ENCODE data around the gene RPL18A. TPM values are rescaled to one million over a fixed set of nuclear protein-coding genes. Genes with fewer than 3 reads are reported as not detected.

Gene RPL18A
- total and polyA plus RNA-seq, 2 of the 4 experiments (the other 2 are of a cell fraction): 1,351 to 1,735 TPM

GRCh38 chr19:17888260-17888659, 28.6 kb downstream of the RPL18A start:
- no peaks in the 10 kb centered on the region for H3K79me1 ChIP-seq (ENCODE audit: low read depth in 1 of 2, low read length in 2 of 2)
- DNase-seq (no peak), ATAC-seq (ENCODE audit: low read depth) (no peak)
- no peak overlapping the region for H2BK5ac ChIP-seq (ENCODE audit: low read depth, low read length, poor library complexity, severe bottlenecking)
- no peak overlapping the region for H3K4me3 ChIP-seq (ENCODE audit: insufficient read depth, low read depth, low read length)
- H3K27me3 ChIP-seq (ENCODE audit: control insufficient read depth, insufficient read depth, low read length): peaks cover 6% of the 10 kb centered on the region
- H2AK9ac ChIP-seq (replicated peaks; ENCODE audit: low read depth, low read length, poor library complexity): no peak overlapping the region
- no peak overlapping the region for H3K14ac ChIP-seq (replicated peaks; ENCODE audit: low read depth, low read length)
- no peaks in the 10 kb centered on the region for H3K36me3 ChIP-seq (ENCODE audit: control insufficient read depth, insufficient read depth, low read length)
- no peak overlapping the region for H4K91ac ChIP-seq (ENCODE audit: insufficient read depth, low read depth, low read length)
- H2AK5ac ChIP-seq (ENCODE audit: low read depth, low read length): no peak overlapping the region
- POLR2A ChIA-PET (ENCODE audit: unreplicated experiment): no interaction called here
- intact Hi-C loops (cut with micrococcal nuclease) (no loop called here), dilution Hi-C loops (cut with HindIII; ENCODE audit: low sequenced_read_pairs, unreplicated experiment) (no loop called here), in situ Hi-C loops (cut with MboI; ENCODE audit: low sequenced_read_pairs) (no loop called here)
- H4K20me1 ChIP-seq (ENCODE audit: insufficient read depth, low read length): no peaks in the 10 kb centered on the region
- H4K5ac ChIP-seq (ENCODE audit: low read depth, low read length): no peak overlapping the region
- H3K23ac ChIP-seq (ENCODE audit: low read depth, low read length): no peak overlapping the region
- no peak overlapping the region for H2BK15ac ChIP-seq (ENCODE audit: low read depth, low read length)
- H3K56ac ChIP-seq (ENCODE audit: extremely low read depth, insufficient read depth, low read length): no peak overlapping the region
- TF ChIP-seq CEBPB (IDR thresholded peaks at IDR 0.05; ENCODE audit: low read depth, low read length) (no peak), BHLHE40 (IDR thresholded peaks at IDR 0.05; ENCODE audit: low read depth, low read length) (no peak), MAFK (IDR thresholded peaks at IDR 0.05; ENCODE audit: low read depth, low read length) (no peak), POLR2A (IDR thresholded peaks at IDR 0.05; ENCODE audit: low read depth, low read length) (no peak)
- TF ChIP-seq, protein P1, sequence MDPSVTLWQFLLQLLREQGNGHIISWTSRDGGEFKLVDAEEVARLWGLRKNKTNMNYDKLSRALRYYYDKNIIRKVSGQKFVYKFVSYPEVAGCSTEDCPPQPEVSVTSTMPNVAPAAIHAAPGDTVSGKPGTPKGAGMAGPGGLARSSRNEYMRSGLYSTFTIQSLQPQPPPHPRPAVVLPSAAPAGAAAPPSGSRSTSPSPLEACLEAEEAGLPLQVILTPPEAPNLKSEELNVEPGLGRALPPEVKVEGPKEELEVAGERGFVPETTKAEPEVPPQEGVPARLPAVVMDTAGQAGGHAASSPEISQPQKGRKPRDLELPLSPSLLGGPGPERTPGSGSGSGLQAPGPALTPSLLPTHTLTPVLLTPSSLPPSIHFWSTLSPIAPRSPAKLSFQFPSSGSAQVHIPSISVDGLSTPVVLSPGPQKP (IDR thresholded peaks at IDR 0.05; ENCODE audit: borderline replicate concordance, low read depth, low read length): no peak
- no peak overlapping the region for H2BK120ac ChIP-seq (ENCODE audit: low read depth, low read length)
- H2AFZ ChIP-seq (replicated peaks; ENCODE audit: low read length, poor library complexity): no peak overlapping the region
- H4K8ac ChIP-seq (ENCODE audit: low read depth in 2 of 2, low read length in 2 of 2): no peak overlapping the region
- H3K4me2 ChIP-seq (ENCODE audit: low read depth, low read length): no peak overlapping the region
- no peaks in the 10 kb centered on the region for H3K9me1 ChIP-seq (ENCODE audit: insufficient read depth, low read length)
- no peak overlapping the region for H3K9ac ChIP-seq (ENCODE audit: low read depth, low read length)
- no peak overlapping the region for H3K4ac ChIP-seq (ENCODE audit: low read depth, low read length)
- no CpG with 5 or more reads among the region's 7 CpGs for WGBS, 2 experiments (ENCODE audit: extremely low coverage in 2 of 2, insufficient read length in 1 of 2)
- CTCF ChIA-PET: no interaction called here
- H3K4me1 ChIP-seq (ENCODE audit: control insufficient read depth, insufficient read depth, low read length): no peaks in the 10 kb centered on the region
- no TSS peak for BruUV-seq (replicated peaks)
- no peaks in the 10 kb centered on the region for H3K9me3 ChIP-seq (ENCODE audit: control insufficient read depth, insufficient read depth, low read length)
- no peak overlapping the region for H3K18ac ChIP-seq (ENCODE audit: low read depth, low read length)
- no peak overlapping the region for H2BK20ac ChIP-seq (ENCODE audit: low read depth, low read length)
- no peak overlapping the region for H3K27ac ChIP-seq (ENCODE audit: insufficient read depth, low read length)
